Hepatocyte (in vitro differentiated cells): ENCODE measurements around the gene MBNL1.

ENCODE experiments used
- CTCF ChIP-seq: fragments of 200-600 bp; sonication (generic); IDR thresholded peaks from 2 replicates; pipeline ENCODE4 v1.5.1; 2016; ENCODE audit warnings: antibody characterized with exemption, mild to moderate bottlenecking; ENCODE audit not compliant: poor library complexity
- EZH2 ChIP-seq: fragments of 200-600 bp; sonication (generic); IDR thresholded peaks from 2 replicates; pipeline ENCODE4 v1.6.1; 2016; ENCODE audit warnings: antibody characterized with exemption, mild to moderate bottlenecking, borderline replicate concordance

GRCh38 chr3:152426393-152426792 lies 157.7 kb downstream of the MBNL1 start:
- TF ChIP-seq EZH2 = no peak
- TF ChIP-seq CTCF = no peak
